ENCODE measurements around the gene CCDC15. TPM values are rescaled to one million over a fixed set of nuclear protein-coding genes. Genes with fewer than 3 reads are reported as not detected.

CCDC15 gene
- total RNA-seq, 1 experiment from 2014 or later, result 2.8 TPM

GRCh38 chr11:125083312-125084056 is 129.5 kb downstream of the CCDC15 start:
- Histone ChIP-seq H3K79me2 (ENCODE audit: insufficient read depth, low read length) (no peaks in the 10 kb centered on the region), H3K18ac (ENCODE audit: insufficient read length, low read depth, low read length) (no peak overlapping the region), H3K4ac (ENCODE audit: low read depth, low read length) (no peak overlapping the region), H2BK120ac (ENCODE audit: low read depth, low read length, poor library complexity, severe bottlenecking) (no peak overlapping the region), H3K9ac (ENCODE audit: extremely low read depth, insufficient read length, low read length) (no peak overlapping the region), H2BK15ac (ENCODE audit: low read depth, low read length) (no peak overlapping the region), H4K20me1 (ENCODE audit: control insufficient read depth, insufficient read depth, insufficient read length) (no peaks in the 10 kb centered on the region), H2AK5ac (ENCODE audit: insufficient read length, low read length) (no peak overlapping the region), H4K91ac (ENCODE audit: insufficient read length, low read depth, low read length) (no peak overlapping the region), H3T11ph (ENCODE audit: low read length) (no peak overlapping the region), H4K8ac (replicated peaks; ENCODE audit: insufficient read length, low read depth, low read length) (no peak overlapping the region), H3K4me2 (ENCODE audit: insufficient read depth, insufficient read length, low read length) (no peak overlapping the region), H3K27me3 (ENCODE audit: insufficient read depth, low read length) (no peaks in the 10 kb centered on the region), H3K4me1 (ENCODE audit: insufficient read depth, low read length) (no peaks in the 10 kb centered on the region), H3K9me3 (ENCODE audit: control insufficient read depth, low read depth, low read length) (no peaks in the 10 kb centered on the region), H2BK5ac (ENCODE audit: insufficient read length, low read length) (no peak overlapping the region), H3K23me2 (ENCODE audit: insufficient read length, low read depth, low read length, poor library complexity, severe bottlenecking) (no peaks in the 10 kb centered on the region), H3K27ac (ENCODE audit: insufficient read length, low read depth, low read length) (no peak overlapping the region), H4K5ac (ENCODE audit: insufficient read length, low read depth, low read length) (no peak overlapping the region), H3K56ac (ENCODE audit: insufficient read length, low read depth, low read length) (no peak overlapping the region), H2BK12ac (ENCODE audit: insufficient read length, low read depth, low read length) (no peak overlapping the region), H2BK20ac (ENCODE audit: low read depth, low read length, poor library complexity, severe bottlenecking) (no peak overlapping the region), H2AFZ (ENCODE audit: low read length) (no peak overlapping the region), H3K23ac (ENCODE audit: insufficient read length, low read depth, low read length) (no peak overlapping the region), H3K79me1 (ENCODE audit: insufficient read depth, low read depth, low read length, poor library complexity, severe bottlenecking) (no peaks in the 10 kb centered on the region), H3K14ac (ENCODE audit: insufficient read depth, low read length) (no peak overlapping the region)
- Mint-ChIP-seq H3K9me3 (no peaks in the 10 kb centered on the region), H3K4me1 (peaks cover 3 to 6% of the 10 kb centered on the region in 2 experiments), H3K27me3 (ENCODE audit: low read depth) (peaks cover 14% of the 10 kb centered on the region), H3K4me3 (no peak overlapping the region), H3K36me3 (ENCODE audit: insufficient read depth in 1 of 3, low read depth in 3 of 3) (peaks cover 0 to 2% (median 0%) of the 10 kb centered on the region in 3 experiments; a peak in 2 of 7 replicates), H3K27ac (no peak overlapping the region)
- no peak for DNase-seq
- TF ChIP-seq CTCF (conservative IDR thresholded peaks at IDR 0.05), result no peak
- no CpG with 5 or more reads among the region's 11 CpGs for WGBS (ENCODE audit: extremely low coverage, insufficient read length, low lambda C conversion rate)
